ENCODE data around the gene CIB2. TPM values are rescaled to one million over a fixed set of nuclear protein-coding genes. Genes with fewer than 3 reads are reported as not detected.

The CIB2 gene
- total RNA-seq, 2 donors from 2014 or later = 40.6 to 41.7 TPM

GRCh38 chr15:78140292-78140691, 9.0 kb upstream of the CIB2 start:
- DNase-seq = no peak
- Histone ChIP-seq H3K27me3 (ENCODE audit: control insufficient read depth, insufficient read depth, low read length, poor library complexity, severe bottlenecking) (no peaks in the 10 kb centered on the region), H3K9ac (ENCODE audit: extremely low read depth, low read length, poor library complexity, severe bottlenecking) (no peak overlapping the region), H3K4me1 (ENCODE audit: control insufficient read depth, insufficient read depth, low read length) (peaks cover 4% of the 10 kb centered on the region), H3K36me3 (ENCODE audit: control insufficient read depth, insufficient read depth, low read length) (no peaks in the 10 kb centered on the region), H3K9me3 (ENCODE audit: control insufficient read depth, low read length) (no peaks in the 10 kb centered on the region), H3K27ac (ENCODE audit: low read depth, low read length) (no peak overlapping the region), H3K4me3 (ENCODE audit: low read length) (no peak overlapping the region)
- Mint-ChIP-seq H3K36me3 (ENCODE audit: low read depth) (no peaks in the 10 kb centered on the region), H3K4me3 (no peak overlapping the region), H3K27me3 (ENCODE audit: insufficient read depth) (no peaks in the 10 kb centered on the region), H3K4me1 (peaks cover 24% of the 10 kb centered on the region), H3K27ac (no peak overlapping the region), H3K9me3 (no peaks in the 10 kb centered on the region)
- TF ChIP-seq CTCF (conservative IDR thresholded peaks at IDR 0.05) = peak; percentile 34

- Histone ChIP-seq H3K27me3 (ENCODE audit: control insufficient read depth, insufficient read depth, low read length, poor library complexity, severe bottlenecking) (no peaks in the 10 kb centered on the region), H3K9me3 (ENCODE audit: control insufficient read depth, low read length) (no peaks in the 10 kb centered on the region), H3K4me1 (ENCODE audit: control insufficient read depth, insufficient read depth, low read length) (peaks cover 4% of the 10 kb centered on the region), H3K4me3 (ENCODE audit: low read length) (no peak overlapping the region), H3K9ac (ENCODE audit: extremely low read depth, low read length, poor library complexity, severe bottlenecking) (no peak overlapping the region), H3K27ac (ENCODE audit: low read depth, low read length) (no peak overlapping the region), H3K36me3 (ENCODE audit: control insufficient read depth, insufficient read depth, low read length) (no peaks in the 10 kb centered on the region)
- Mint-ChIP-seq H3K4me1 (peaks cover 24% of the 10 kb centered on the region), H3K27ac (no peak overlapping the region), H3K36me3 (ENCODE audit: low read depth) (no peaks in the 10 kb centered on the region), H3K4me3 (no peak overlapping the region), H3K9me3 (no peaks in the 10 kb centered on the region), H3K27me3 (ENCODE audit: insufficient read depth) (no peaks in the 10 kb centered on the region)
- DNase-seq = no peak
- TF ChIP-seq CTCF (conservative IDR thresholded peaks at IDR 0.05) = no peak
- 90% methylated on average over 5 of the region's 5 CpGs; no CpG with 5 or more reads in 1 of the 2 experiments for WGBS, 2 experiments (ENCODE audit: insufficient coverage in 1 of 2, insufficient read length in 1 of 2)
Observed at GRCh38 chr15:78139578-78139977, 8.3 kb upstream of the CIB2 start.

- Histone ChIP-seq H3K36me3 (ENCODE audit: control insufficient read depth, insufficient read depth, low read length) (no peaks in the 10 kb centered on the region), H3K27ac (ENCODE audit: low read depth, low read length) (no peak overlapping the region), H3K27me3 (ENCODE audit: control insufficient read depth, insufficient read depth, low read length, poor library complexity, severe bottlenecking) (no peaks in the 10 kb centered on the region), H3K4me1 (ENCODE audit: control insufficient read depth, insufficient read depth, low read length) (no peaks in the 10 kb centered on the region), H3K9ac (ENCODE audit: extremely low read depth, low read length, poor library complexity, severe bottlenecking) (no peak overlapping the region), H3K4me3 (ENCODE audit: low read length) (no peak overlapping the region), H3K9me3 (ENCODE audit: control insufficient read depth, low read length) (no peaks in the 10 kb centered on the region)
- Mint-ChIP-seq H3K4me3 (no peak overlapping the region), H3K36me3 (ENCODE audit: low read depth) (no peaks in the 10 kb centered on the region), H3K27me3 (ENCODE audit: insufficient read depth) (no peaks in the 10 kb centered on the region), H3K27ac (no peak overlapping the region), H3K9me3 (no peaks in the 10 kb centered on the region), H3K4me1 (peaks cover 29% of the 10 kb centered on the region)
- TF ChIP-seq CTCF (conservative IDR thresholded peaks at IDR 0.05) = no peak
- DNase-seq = no peak
- 93 to 98% methylated on average over 2 of the region's 2 CpGs for WGBS, 2 experiments (ENCODE audit: insufficient coverage in 1 of 2, insufficient read length in 1 of 2)
Observed at GRCh38 chr15:78133801-78134200, 2.6 kb upstream of the CIB2 start.

Data from endodermal cell (in vitro differentiated cells).